GM19099 (cell line): ENCODE data around the gene POU6F2.

ENCODE experiments used
- POLR2A ChIP-seq: IDR thresholded peaks from 3 replicates; pipeline ENCODE4 v1.6.1; 2011; ENCODE audit warnings: low read depth; ENCODE audit not compliant: insufficient read length; ENCODE audit errors: extremely low read depth

Gene POU6F2

GRCh38 chr7:39433550-39433949 lies 455.8 kb downstream of the POU6F2 start:
- no peak for TF ChIP-seq POLR2A

GRCh38 chr7:39434012-39434411 lies 456.3 kb downstream of the POU6F2 start:
- TF ChIP-seq POLR2A: no peak

GRCh38 chr7:39446546-39446945 lies 468.8 kb downstream of the POU6F2 start:
- TF ChIP-seq POLR2A: no peak

- TF ChIP-seq POLR2A: no peak
Observed at GRCh38 chr7:39451901-39452300, 474.2 kb downstream of the POU6F2 start.

- TF ChIP-seq POLR2A: no peak
Observed at GRCh38 chr7:39453743-39454355, 476.1 kb downstream of the POU6F2 start.

- no peak for TF ChIP-seq POLR2A
Observed at GRCh38 chr7:39458061-39458745, 480.5 kb downstream of the POU6F2 start.

GRCh38 chr7:39459636-39460035 lies 481.9 kb downstream of the POU6F2 start:
- TF ChIP-seq POLR2A: no peak

- no peak for TF ChIP-seq POLR2A
Observed at GRCh38 chr7:39460486-39460885, 482.8 kb downstream of the POU6F2 start.

GRCh38 chr7:39461263-39461820 lies 483.6 kb downstream of the POU6F2 start:
- no peak for TF ChIP-seq POLR2A

GRCh38 chr7:39463252-39463651 lies 485.5 kb downstream of the POU6F2 start:
- no peak for TF ChIP-seq POLR2A

- TF ChIP-seq POLR2A: no peak
Observed at GRCh38 chr7:39464350-39465054, 486.8 kb downstream of the POU6F2 start.

GRCh38 chr7:39465055-39465929 lies 487.6 kb downstream of the POU6F2 start:
- no peak for TF ChIP-seq POLR2A

GRCh38 chr7:39468261-39468660 lies 490.6 kb downstream of the POU6F2 start:
- no peak for TF ChIP-seq POLR2A

GRCh38 chr7:39468808-39469374 lies 491.2 kb downstream of the POU6F2 start:
- no peak for TF ChIP-seq POLR2A
